ENCODE results near the gene SPTBN1. TPM values are rescaled to one million over a fixed set of nuclear protein-coding genes. Genes with fewer than 3 reads are reported as not detected.

The SPTBN1 gene
- total and polyA plus RNA-seq, 9 of the 15 experiments (the other 6 are each of a cell fraction or from before 2014, with no cell fraction given): 8.9 to 66.8 (median 31.4) TPM

DNA sequence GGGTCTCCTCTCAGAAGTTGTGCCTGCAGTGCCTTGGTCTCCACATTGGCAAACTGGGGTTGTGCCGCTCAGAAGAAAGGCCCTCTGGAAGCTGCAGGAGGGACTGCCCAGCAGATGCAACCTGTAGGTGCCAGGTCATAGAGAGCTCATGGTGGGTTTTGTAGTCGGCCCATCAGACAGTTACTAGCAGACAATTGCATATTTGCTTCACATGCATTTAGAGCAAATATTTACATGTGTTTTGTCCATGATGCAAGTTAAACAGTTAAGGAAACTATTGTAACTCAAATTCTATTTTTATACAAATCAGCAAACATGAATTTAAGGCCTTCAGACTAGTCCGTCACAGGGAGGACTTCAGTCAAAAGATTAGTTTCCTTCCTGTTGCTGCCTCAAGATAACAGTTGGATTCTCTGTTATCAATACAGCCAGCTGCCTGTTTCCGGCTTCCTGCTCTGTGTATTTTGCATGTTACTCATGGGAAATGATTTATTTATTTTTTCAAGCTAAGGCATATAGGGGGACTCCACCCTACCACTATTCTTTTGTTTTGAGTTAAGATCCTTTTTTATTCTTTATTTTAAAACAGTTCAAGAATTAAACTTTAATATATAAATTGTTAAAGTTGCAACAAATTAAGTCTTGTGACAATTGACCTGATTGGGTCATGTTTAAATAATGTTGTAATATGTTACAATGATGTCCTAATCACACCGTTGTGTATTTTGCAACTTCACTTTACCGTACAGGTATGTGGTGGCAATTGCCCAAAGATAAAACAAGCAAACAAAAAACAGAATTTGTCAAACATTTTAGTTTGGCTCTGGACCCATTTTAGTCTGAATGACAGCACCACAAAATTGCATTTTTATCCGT lies 133.5 kb downstream of the SPTBN1 start (continued):
- TF ChIP-seq, protein P1, sequence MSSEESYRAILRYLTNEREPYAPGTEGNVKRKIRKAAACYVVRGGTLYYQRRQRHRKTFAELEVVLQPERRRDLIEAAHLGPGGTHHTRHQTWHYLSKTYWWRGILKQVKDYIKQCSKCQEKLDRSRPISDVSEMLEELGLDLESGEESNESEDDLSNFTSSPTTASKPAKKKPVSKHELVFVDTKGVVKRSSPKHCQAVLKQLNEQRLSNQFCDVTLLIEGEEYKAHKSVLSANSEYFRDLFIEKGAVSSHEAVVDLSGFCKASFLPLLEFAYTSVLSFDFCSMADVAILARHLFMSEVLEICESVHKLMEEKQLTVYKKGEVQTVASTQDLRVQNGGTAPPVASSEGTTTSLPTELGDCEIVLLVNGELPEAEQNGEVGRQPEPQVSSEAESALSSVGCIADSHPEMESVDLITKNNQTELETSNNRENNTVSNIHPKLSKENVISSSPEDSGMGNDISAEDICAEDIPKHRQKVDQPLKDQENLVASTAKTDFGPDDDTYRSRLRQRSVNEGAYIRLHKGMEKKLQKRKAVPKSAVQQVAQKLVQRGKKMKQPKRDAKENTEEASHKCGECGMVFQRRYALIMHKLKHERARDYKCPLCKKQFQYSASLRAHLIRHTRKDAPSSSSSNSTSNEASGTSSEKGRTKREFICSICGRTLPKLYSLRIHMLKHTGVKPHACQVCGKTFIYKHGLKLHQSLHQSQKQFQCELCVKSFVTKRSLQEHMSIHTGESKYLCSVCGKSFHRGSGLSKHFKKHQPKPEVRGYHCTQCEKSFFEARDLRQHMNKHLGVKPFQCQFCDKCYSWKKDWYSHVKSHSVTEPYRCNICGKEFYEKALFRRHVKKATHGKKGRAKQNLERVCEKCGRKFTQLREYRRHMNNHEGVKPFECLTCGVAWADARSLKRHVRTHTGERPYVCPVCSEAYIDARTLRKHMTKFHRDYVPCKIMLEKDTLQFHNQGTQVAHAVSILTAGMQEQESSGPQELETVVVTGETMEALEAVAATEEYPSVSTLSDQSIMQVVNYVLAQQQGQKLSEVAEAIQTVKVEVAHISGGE (CRISPR knock-in tag; IDR thresholded peaks at IDR 0.05): peak in 1 of 3 experiments; percentile 76; a peak in 1 of 6 replicates
- TF ChIP-seq CBX1 (IDR thresholded peaks at IDR 0.05; ENCODE audit: low read depth): no peak
- peak; percentile 65; the same call in 1 of the 2 replicates for TF ChIP-seq MTA3 (IDR thresholded peaks at IDR 0.05; ENCODE audit: borderline replicate concordance)
- TF ChIP-seq SMARCA4 (IDR thresholded peaks at IDR 0.05): peak; percentile 100
- TF ChIP-seq PTRF (tag; IDR thresholded peaks at IDR 0.05): no peak; the same call in 1 of the 2 replicates
- TF ChIP-seq BRCA1 (IDR thresholded peaks at IDR 0.05): no peak
- TF ChIP-seq BRCA1 (CRISPR knock-in tag; IDR thresholded peaks at IDR 0.05): no peak
- TF ChIP-seq NELFE (IDR thresholded peaks at IDR 0.05; ENCODE audit: insufficient read depth, insufficient read length): no peak
- TF ChIP-seq, protein P2, sequence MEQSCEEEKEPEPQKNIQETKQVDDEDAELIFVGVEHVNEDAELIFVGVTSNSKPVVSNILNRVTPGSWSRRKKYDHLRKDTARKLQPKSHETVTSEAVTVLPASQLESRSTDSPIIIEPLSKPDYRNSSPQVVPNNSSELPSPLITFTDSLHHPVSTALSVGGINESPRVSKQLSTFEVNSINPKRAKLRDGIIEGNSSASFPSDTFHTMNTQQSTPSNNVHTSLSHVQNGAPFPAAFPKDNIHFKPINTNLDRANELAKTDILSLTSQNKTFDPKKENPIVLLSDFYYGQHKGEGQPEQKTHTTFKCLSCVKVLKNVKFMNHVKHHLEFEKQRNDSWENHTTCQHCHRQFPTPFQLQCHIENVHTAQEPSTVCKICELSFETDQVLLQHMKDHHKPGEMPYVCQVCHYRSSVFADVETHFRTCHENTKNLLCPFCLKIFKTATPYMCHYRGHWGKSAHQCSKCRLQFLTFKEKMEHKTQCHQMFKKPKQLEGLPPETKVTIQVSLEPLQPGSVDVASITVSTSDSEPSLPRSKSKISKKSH (CRISPR knock-in tag; IDR thresholded peaks at IDR 0.05): no peak
- TF ChIP-seq EP300 (IDR thresholded peaks at IDR 0.05; ENCODE audit: low read length): peak; percentile 100
- TF ChIP-seq, protein P3, sequence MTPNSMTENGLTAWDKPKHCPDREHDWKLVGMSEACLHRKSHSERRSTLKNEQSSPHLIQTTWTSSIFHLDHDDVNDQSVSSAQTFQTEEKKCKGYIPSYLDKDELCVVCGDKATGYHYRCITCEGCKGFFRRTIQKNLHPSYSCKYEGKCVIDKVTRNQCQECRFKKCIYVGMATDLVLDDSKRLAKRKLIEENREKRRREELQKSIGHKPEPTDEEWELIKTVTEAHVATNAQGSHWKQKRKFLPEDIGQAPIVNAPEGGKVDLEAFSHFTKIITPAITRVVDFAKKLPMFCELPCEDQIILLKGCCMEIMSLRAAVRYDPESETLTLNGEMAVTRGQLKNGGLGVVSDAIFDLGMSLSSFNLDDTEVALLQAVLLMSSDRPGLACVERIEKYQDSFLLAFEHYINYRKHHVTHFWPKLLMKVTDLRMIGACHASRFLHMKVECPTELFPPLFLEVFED (CRISPR knock-in tag; conservative IDR thresholded peaks at IDR 0.05): no peak
- TF ChIP-seq, protein P4, sequence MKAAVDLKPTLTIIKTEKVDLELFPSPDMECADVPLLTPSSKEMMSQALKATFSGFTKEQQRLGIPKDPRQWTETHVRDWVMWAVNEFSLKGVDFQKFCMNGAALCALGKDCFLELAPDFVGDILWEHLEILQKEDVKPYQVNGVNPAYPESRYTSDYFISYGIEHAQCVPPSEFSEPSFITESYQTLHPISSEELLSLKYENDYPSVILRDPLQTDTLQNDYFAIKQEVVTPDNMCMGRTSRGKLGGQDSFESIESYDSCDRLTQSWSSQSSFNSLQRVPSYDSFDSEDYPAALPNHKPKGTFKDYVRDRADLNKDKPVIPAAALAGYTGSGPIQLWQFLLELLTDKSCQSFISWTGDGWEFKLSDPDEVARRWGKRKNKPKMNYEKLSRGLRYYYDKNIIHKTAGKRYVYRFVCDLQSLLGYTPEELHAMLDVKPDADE (conservative IDR thresholded peaks at IDR 0.05; ENCODE audit: control insufficient read depth, low read depth, low read length): 0 out of 2 replicates have a peak, but pooled peaks have one; percentile 49
- TF ChIP-seq, protein P5, sequence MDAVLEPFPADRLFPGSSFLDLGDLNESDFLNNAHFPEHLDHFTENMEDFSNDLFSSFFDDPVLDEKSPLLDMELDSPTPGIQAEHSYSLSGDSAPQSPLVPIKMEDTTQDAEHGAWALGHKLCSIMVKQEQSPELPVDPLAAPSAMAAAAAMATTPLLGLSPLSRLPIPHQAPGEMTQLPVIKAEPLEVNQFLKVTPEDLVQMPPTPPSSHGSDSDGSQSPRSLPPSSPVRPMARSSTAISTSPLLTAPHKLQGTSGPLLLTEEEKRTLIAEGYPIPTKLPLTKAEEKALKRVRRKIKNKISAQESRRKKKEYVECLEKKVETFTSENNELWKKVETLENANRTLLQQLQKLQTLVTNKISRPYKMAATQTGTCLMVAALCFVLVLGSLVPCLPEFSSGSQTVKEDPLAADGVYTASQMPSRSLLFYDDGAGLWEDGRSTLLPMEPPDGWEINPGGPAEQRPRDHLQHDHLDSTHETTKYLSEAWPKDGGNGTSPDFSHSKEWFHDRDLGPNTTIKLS (IDR thresholded peaks at IDR 0.05; ENCODE audit: borderline replicate concordance, low read depth): peak; percentile 33; the same call in 1 of the 2 replicates
- TF ChIP-seq, protein P6, sequence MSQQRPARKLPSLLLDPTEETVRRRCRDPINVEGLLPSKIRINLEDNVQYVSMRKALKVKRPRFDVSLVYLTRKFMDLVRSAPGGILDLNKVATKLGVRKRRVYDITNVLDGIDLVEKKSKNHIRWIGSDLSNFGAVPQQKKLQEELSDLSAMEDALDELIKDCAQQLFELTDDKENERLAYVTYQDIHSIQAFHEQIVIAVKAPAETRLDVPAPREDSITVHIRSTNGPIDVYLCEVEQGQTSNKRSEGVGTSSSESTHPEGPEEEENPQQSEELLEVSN (IDR thresholded peaks at IDR 0.05; ENCODE audit: borderline replicate concordance in 1 of 2, extremely low read depth in 1 of 2, insufficient read depth in 1 of 2, insufficient read length in 1 of 2, low read depth in 1 of 2, low read length in 1 of 2, poor library complexity in 1 of 2, severe bottlenecking in 1 of 2): no peak

Measured in K562 (cell line).